Type B pancreatic cell (in vitro differentiated cells): ENCODE measurements around the gene ANKRD63. TPM values are rescaled to one million over a fixed set of nuclear protein-coding genes. Genes with fewer than 3 reads are reported as not detected.

Experiments used
- DNase-seq: peaks from one replicate; pipeline ENCODE4 v3.0.0; 2021; ENCODE audit warnings: mixed read lengths; ENCODE audit not compliant: unreplicated experiment; ENCODE audit errors: extremely low spot score
- H3K27ac Mint-ChIP-seq: 2 replicates; pipeline ENCODE4 v1.8.0; 2021; ENCODE audit warnings: mild to moderate bottlenecking, mixed read lengths
- H3K27me3 Mint-ChIP-seq: 2 replicates; pipeline ENCODE4 v1.8.0; 2021; ENCODE audit warnings: mixed read lengths
- H3K36me3 Mint-ChIP-seq: 2 replicates; pipeline ENCODE4 v1.8.0; 2021; ENCODE audit warnings: mixed read lengths
- H3K4me1 Mint-ChIP-seq: one replicate; pipeline ENCODE4 v1.8.0; 2021; ENCODE audit warnings: mixed read lengths; ENCODE audit not compliant: unreplicated experiment
- H3K4me3 Mint-ChIP-seq: 2 replicates; pipeline ENCODE4 v1.8.0; 2021; ENCODE audit warnings: mild to moderate bottlenecking, mixed read lengths
- H3K9me3 Mint-ChIP-seq: 2 replicates; pipeline ENCODE4 v1.8.0; 2021; ENCODE audit warnings: mixed read lengths
- total RNA-seq: library from RNA; stranded (reverse); gene quantifications from 2 replicates; pipeline ENCODE4 v1.2.1, GENCODE V29; 2021; ENCODE audit warnings: low replicate concordance
- TF ChIP-seq, protein P1 (sequence below): fragments of 200-600 bp; sonication (generic); conservative IDR thresholded peaks from 2 replicates; pipeline ENCODE4 v1.5.0; 2021; ENCODE audit warnings: antibody characterized with exemption, mild to moderate bottlenecking

ANKRD63 gene
- total RNA-seq, 1 donor from 2014 or later: 1.5 TPM

GRCh38 chr15:40306371-40306770 lies 23.5 kb upstream of the ANKRD63 start:
- TF ChIP-seq, protein P1, sequence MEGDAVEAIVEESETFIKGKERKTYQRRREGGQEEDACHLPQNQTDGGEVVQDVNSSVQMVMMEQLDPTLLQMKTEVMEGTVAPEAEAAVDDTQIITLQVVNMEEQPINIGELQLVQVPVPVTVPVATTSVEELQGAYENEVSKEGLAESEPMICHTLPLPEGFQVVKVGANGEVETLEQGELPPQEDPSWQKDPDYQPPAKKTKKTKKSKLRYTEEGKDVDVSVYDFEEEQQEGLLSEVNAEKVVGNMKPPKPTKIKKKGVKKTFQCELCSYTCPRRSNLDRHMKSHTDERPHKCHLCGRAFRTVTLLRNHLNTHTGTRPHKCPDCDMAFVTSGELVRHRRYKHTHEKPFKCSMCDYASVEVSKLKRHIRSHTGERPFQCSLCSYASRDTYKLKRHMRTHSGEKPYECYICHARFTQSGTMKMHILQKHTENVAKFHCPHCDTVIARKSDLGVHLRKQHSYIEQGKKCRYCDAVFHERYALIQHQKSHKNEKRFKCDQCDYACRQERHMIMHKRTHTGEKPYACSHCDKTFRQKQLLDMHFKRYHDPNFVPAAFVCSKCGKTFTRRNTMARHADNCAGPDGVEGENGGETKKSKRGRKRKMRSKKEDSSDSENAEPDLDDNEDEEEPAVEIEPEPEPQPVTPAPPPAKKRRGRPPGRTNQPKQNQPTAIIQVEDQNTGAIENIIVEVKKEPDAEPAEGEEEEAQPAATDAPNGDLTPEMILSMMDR: no peak

GRCh38 chr15:40305281-40305680 lies 22.4 kb upstream of the ANKRD63 start:
- peaks cover 27% of the 10 kb centered on the region for H3K27me3 Mint-ChIP-seq
- DNase-seq: no peak
- H3K9me3 Mint-ChIP-seq: no peaks in the 10 kb centered on the region
- peaks cover 19% of the 10 kb centered on the region for H3K4me1 Mint-ChIP-seq
- no peaks in the 10 kb centered on the region for H3K36me3 Mint-ChIP-seq
- no peak overlapping the region for H3K4me3 Mint-ChIP-seq
- TF ChIP-seq, protein P1: no peak
- no peak overlapping the region for H3K27ac Mint-ChIP-seq

More at GRCh38 chr15:40306371-40306770, 23.5 kb upstream of the ANKRD63 start:
- Mint-ChIP-seq H3K4me3 (no peak overlapping the region), H3K27ac (no peak overlapping the region), H3K36me3 (no peaks in the 10 kb centered on the region), H3K27me3 (peaks cover 32% of the 10 kb centered on the region), H3K4me1 (peaks cover 18% of the 10 kb centered on the region), H3K9me3 (no peaks in the 10 kb centered on the region)
- no peak for DNase-seq

DNA sequence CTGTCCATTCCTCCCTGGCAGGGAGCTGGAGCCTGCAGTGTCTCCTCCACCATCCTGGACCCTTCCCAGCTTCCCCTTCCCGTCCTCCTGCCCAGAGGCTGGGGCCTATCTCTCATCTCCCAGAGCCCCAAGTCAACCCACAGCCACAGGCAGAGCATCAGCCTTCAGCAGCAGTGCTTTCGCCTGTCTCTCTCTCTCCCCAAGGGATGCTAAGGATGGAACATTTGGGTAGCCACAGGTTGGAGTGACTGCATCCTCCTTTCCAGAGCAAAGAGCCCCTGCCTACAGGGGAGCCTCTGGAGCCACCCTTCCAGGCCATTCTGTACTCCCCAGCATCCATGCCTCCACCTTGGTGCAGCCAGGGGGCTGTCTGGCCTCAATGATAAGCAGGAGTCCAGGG lies 20.7 kb upstream of the ANKRD63 start:
- H3K9me3 Mint-ChIP-seq: no peaks in the 10 kb centered on the region
- TF ChIP-seq, protein P1: no peak
- peaks cover 6% of the 10 kb centered on the region for H3K4me1 Mint-ChIP-seq

GRCh38 chr15:40302981-40303380 lies 20.1 kb upstream of the ANKRD63 start:
- TF ChIP-seq, protein P1: no peak
- Mint-ChIP-seq H3K9me3 (no peaks in the 10 kb centered on the region), H3K36me3 (no peaks in the 10 kb centered on the region), H3K4me1 (peaks cover 6% of the 10 kb centered on the region), H3K27ac (no peak overlapping the region), H3K4me3 (no peak overlapping the region), H3K27me3 (peaks cover 18% of the 10 kb centered on the region)
- no peak for DNase-seq

More for the DNA sequence above, 20.7 kb upstream of the ANKRD63 start:
- no peak overlapping the region for H3K4me3 Mint-ChIP-seq
- H3K27me3 Mint-ChIP-seq: peaks cover 18% of the 10 kb centered on the region
- no peak overlapping the region for H3K27ac Mint-ChIP-seq
- no peaks in the 10 kb centered on the region for H3K36me3 Mint-ChIP-seq
- DNase-seq: no peak

DNA sequence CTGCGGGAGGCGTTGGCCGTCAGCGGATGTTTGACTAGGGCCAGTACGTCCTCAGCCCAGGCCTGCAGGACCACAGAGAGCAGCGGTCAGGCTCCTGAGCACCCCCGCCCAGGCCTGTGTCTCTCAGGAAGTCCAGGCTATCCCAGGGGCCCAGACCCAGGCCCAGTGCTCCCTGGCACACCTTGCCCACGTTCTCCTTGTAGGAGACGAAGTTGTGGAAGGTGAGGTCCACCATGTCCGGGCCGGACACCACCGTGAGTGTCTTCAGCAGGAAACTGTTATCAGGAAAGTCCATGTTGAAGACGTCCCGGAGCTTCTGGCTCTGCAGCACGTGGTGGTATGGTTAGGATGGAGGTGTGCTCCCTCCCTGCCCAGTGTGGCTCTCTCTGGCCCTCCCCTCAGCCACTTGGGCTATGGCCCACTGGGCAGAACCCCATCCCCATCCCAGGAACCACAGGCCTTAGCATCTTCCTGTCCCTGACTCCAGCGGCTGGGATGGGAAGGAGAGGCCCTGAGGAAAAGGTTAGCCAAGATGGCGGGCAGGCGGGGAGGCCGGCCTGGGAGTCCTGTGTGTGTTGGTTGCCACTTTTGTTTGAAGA lies 19.5 kb upstream of the ANKRD63 start:
- Mint-ChIP-seq H3K9me3 (no peaks in the 10 kb centered on the region), H3K36me3 (no peaks in the 10 kb centered on the region)
- TF ChIP-seq, protein P1: no peak

More for the DNA sequence above, 19.5 kb upstream of the ANKRD63 start:
- Mint-ChIP-seq H3K27ac (no peak overlapping the region), H3K4me1 (peaks cover 6% of the 10 kb centered on the region), H3K4me3 (no peak overlapping the region), H3K27me3 (peaks cover 18% of the 10 kb centered on the region)
- no peak for DNase-seq
